ENCODE measurements around the gene DYNC1I2.

GRCh38 chr2:171667041-171667440 lies 20.2 kb upstream of the DYNC1I2 start:
- TF ChIP-seq CTCF (IDR thresholded peaks at IDR 0.05): no peak
- no peak for TF ChIP-seq EP300 (IDR thresholded peaks at IDR 0.05; ENCODE audit: borderline replicate concordance in 1 of 2, low read depth in 1 of 2, low read length in 1 of 2)
- TF ChIP-seq RFX5 (IDR thresholded peaks at IDR 0.05; ENCODE audit: low read length): no peak
- TF ChIP-seq ZBTB33 (IDR thresholded peaks at IDR 0.05; ENCODE audit: borderline replicate concordance, low read depth): no peak
- no peak for TF ChIP-seq SMC3 (IDR thresholded peaks at IDR 0.05; ENCODE audit: low read depth, low read length)
- no peak for TF ChIP-seq EZH2phosphoT487 (IDR thresholded peaks at IDR 0.05; ENCODE audit: borderline replicate concordance, low read depth)
- no peak for TF ChIP-seq RAD21 (IDR thresholded peaks at IDR 0.05; ENCODE audit: low read length)
- TF ChIP-seq ELF1 (IDR thresholded peaks at IDR 0.05): no peak
- no peak for TF ChIP-seq USF2 (IDR thresholded peaks at IDR 0.05; ENCODE audit: borderline replicate concordance, low read depth, low read length)
- no peak for TF ChIP-seq JUND (IDR thresholded peaks at IDR 0.05)
- TF ChIP-seq MXI1 (IDR thresholded peaks at IDR 0.05; ENCODE audit: low read depth, low read length): no peak

Data from SK-N-SH (cell line).